ENCODE results near the gene TTLL11.
"Not testable (repeated sequence)": the region's sequence is repeated elsewhere in the genome, so short reads cannot be mapped to it uniquely, and the experiment has no call there.

Gene TTLL11

GRCh38 chr9:121984726-121985402 lies 108.2 kb downstream of the TTLL11 start:
- no peaks in the 10 kb centered on the region for H3F3A ChIP-seq (ENCODE audit: control insufficient read depth, insufficient read depth)
- peaks cover 3% of the 10 kb centered on the region; the same call in 1 of the 2 replicates for H3K4me1 ChIP-seq (ENCODE audit: control insufficient read depth, low read length)
- no peak overlapping the region for H3K4me2 ChIP-seq (ENCODE audit: low read length)
- TF ChIP-seq CTCF (IDR thresholded peaks at IDR 0.05; ENCODE audit: low read depth, low read length, poor library complexity, severe bottlenecking) (no peak), EZH2phosphoT487 (IDR thresholded peaks at IDR 0.05; ENCODE audit: borderline replicate concordance, low read length) (no peak)
- no peak overlapping the region for H3K4me3 ChIP-seq (ENCODE audit: low read length)
- H3K79me2 ChIP-seq (ENCODE audit: control insufficient read depth, low read length) = no peaks in the 10 kb centered on the region
- no peaks in the 10 kb centered on the region for H3K27me3 ChIP-seq (ENCODE audit: control insufficient read depth, low read length)
- H3K9me2 ChIP-seq (replicated peaks; ENCODE audit: control insufficient read depth, low read length) = no peaks in the 10 kb centered on the region
- H3K27ac ChIP-seq (ENCODE audit: low read depth, low read length) = no peak overlapping the region
- H3K9me3 ChIP-seq (ENCODE audit: control insufficient read depth, insufficient read depth, low read length) = no peaks in the 10 kb centered on the region
- H3K36me3 ChIP-seq (ENCODE audit: control insufficient read depth, low read length) = no peaks in the 10 kb centered on the region
- H4K20me1 ChIP-seq (ENCODE audit: control insufficient read depth, insufficient read depth, low read depth, low read length) = no peaks in the 10 kb centered on the region

GRCh38 chr9:121983736-121984135 lies 109.4 kb downstream of the TTLL11 start:
- no peaks in the 10 kb centered on the region for H3K9me2 ChIP-seq (replicated peaks; ENCODE audit: control insufficient read depth, low read length)
- no peaks in the 10 kb centered on the region for H3K36me3 ChIP-seq (ENCODE audit: control insufficient read depth, low read length)
- no peak overlapping the region for H3K27ac ChIP-seq (ENCODE audit: low read depth, low read length)
- no peaks in the 10 kb centered on the region for H3K9me3 ChIP-seq (ENCODE audit: control insufficient read depth, insufficient read depth, low read length)
- no peaks in the 10 kb centered on the region for H3K27me3 ChIP-seq (ENCODE audit: control insufficient read depth, low read length)
- TF ChIP-seq CTCF (IDR thresholded peaks at IDR 0.05; ENCODE audit: low read depth, low read length, poor library complexity, severe bottlenecking) (no peak), EZH2phosphoT487 (IDR thresholded peaks at IDR 0.05; ENCODE audit: borderline replicate concordance, low read length) (no peak)
- H3F3A ChIP-seq (ENCODE audit: control insufficient read depth, insufficient read depth) = no peaks in the 10 kb centered on the region
- no peaks in the 10 kb centered on the region for H4K20me1 ChIP-seq (ENCODE audit: control insufficient read depth, insufficient read depth, low read depth, low read length)
- no peak overlapping the region for H3K4me3 ChIP-seq (ENCODE audit: low read length)
- H3K4me1 ChIP-seq (ENCODE audit: control insufficient read depth, low read length) = peaks cover 3% of the 10 kb centered on the region; the same call in 1 of the 2 replicates
- H3K4me2 ChIP-seq (ENCODE audit: low read length) = no peak overlapping the region
- H3K79me2 ChIP-seq (ENCODE audit: control insufficient read depth, low read length) = no peaks in the 10 kb centered on the region

- no peak overlapping the region for H3K4me2 ChIP-seq (ENCODE audit: low read length)
- H3K27me3 ChIP-seq (ENCODE audit: control insufficient read depth, low read length) = no peaks in the 10 kb centered on the region
- no peak overlapping the region for H3K27ac ChIP-seq (ENCODE audit: low read depth, low read length)
- no peak overlapping the region for H3K4me3 ChIP-seq (ENCODE audit: low read length)
- no peaks in the 10 kb centered on the region for H3K79me2 ChIP-seq (ENCODE audit: control insufficient read depth, low read length)
- H3K9me3 ChIP-seq (ENCODE audit: control insufficient read depth, insufficient read depth, low read length) = no peaks in the 10 kb centered on the region
- H3K9me2 ChIP-seq (replicated peaks; ENCODE audit: control insufficient read depth, low read length) = no peaks in the 10 kb centered on the region
- no peaks in the 10 kb centered on the region for H3K4me1 ChIP-seq (ENCODE audit: control insufficient read depth, low read length)
- H4K20me1 ChIP-seq (ENCODE audit: control insufficient read depth, insufficient read depth, low read depth, low read length) = no peaks in the 10 kb centered on the region
- no peaks in the 10 kb centered on the region for H3F3A ChIP-seq (ENCODE audit: control insufficient read depth, insufficient read depth)
- TF ChIP-seq CTCF (IDR thresholded peaks at IDR 0.05; ENCODE audit: low read depth, low read length, poor library complexity, severe bottlenecking) = no peak
- no peak for TF ChIP-seq EZH2phosphoT487 (IDR thresholded peaks at IDR 0.05; ENCODE audit: borderline replicate concordance, low read length)
- H3K36me3 ChIP-seq (ENCODE audit: control insufficient read depth, low read length) = no peaks in the 10 kb centered on the region
Measured at GRCh38 chr9:121981118-121981883, 111.8 kb downstream of the TTLL11 start.

GRCh38 chr9:121980665-121981064 lies 112.4 kb downstream of the TTLL11 start:
- not testable (repeated sequence) for H3K9me2 ChIP-seq (replicated peaks; ENCODE audit: control insufficient read depth, low read length); H3K27me3 ChIP-seq (ENCODE audit: control insufficient read depth, low read length); H3K4me3 ChIP-seq (ENCODE audit: low read length); H4K20me1 ChIP-seq (ENCODE audit: control insufficient read depth, insufficient read depth, low read depth, low read length); H3K36me3 ChIP-seq (ENCODE audit: control insufficient read depth, low read length); H3K27ac ChIP-seq (ENCODE audit: low read depth, low read length); H3K4me2 ChIP-seq (ENCODE audit: low read length); H3K4me1 ChIP-seq (ENCODE audit: control insufficient read depth, low read length); H3K79me2 ChIP-seq (ENCODE audit: control insufficient read depth, low read length); H3K9me3 ChIP-seq (ENCODE audit: control insufficient read depth, insufficient read depth, low read length); H3F3A ChIP-seq (ENCODE audit: control insufficient read depth, insufficient read depth)

Data from DOHH2 (cell line).